Measurements from ENCODE around the gene PGAM4.
"Not testable (repeated sequence)": the region's sequence is repeated elsewhere in the genome, so short reads cannot be mapped to it uniquely, and the experiment has no call there.

PGAM4 gene

GRCh38 chrX:77969538-77969937 is at the start of gene PGAM4:
Gene PGAM4, minus strand, starts transcription at chrX:77969638. Its CDS starts 0 bp downstream, at chrX:77969638.
- no peak for DNase-seq

- DNase-seq: no peak
These were observed 42.4 kb upstream of the PGAM4 start for GRCh38 chrX:78011846-78012245.

GRCh38 chrX:77979870-77980269 is 10.4 kb upstream of the PGAM4 start:
- no peak for DNase-seq

GRCh38 chrX:77977518-77977917 is 8.1 kb upstream of the PGAM4 start:
- DNase-seq: no peak

GRCh38 chrX:77977095-77977494 is 7.7 kb upstream of the PGAM4 start:
- no peak for DNase-seq

- no peak for DNase-seq
These were observed 6.3 kb upstream of the PGAM4 start for GRCh38 chrX:77975755-77976154.

GRCh38 chrX:77967631-77968030 is 1.8 kb downstream of the PGAM4 start:
- DNase-seq: no peak

- no peak for DNase-seq
These were observed 3.1 kb downstream of the PGAM4 start for GRCh38 chrX:77966361-77966760.

- no peak for DNase-seq
These were observed 7.2 kb downstream of the PGAM4 start for GRCh38 chrX:77962068-77962902.

- no peak for DNase-seq
These were observed 8.4 kb downstream of the PGAM4 start for GRCh38 chrX:77961063-77961462.

- DNase-seq: no peak
These were observed 8.9 kb downstream of the PGAM4 start for GRCh38 chrX:77960567-77960966.

- DNase-seq: no peak
These were observed 15.7 kb downstream of the PGAM4 start for GRCh38 chrX:77953708-77954107.

GRCh38 chrX:77953302-77953701 is 16.1 kb downstream of the PGAM4 start:
- no peak for DNase-seq

- DNase-seq: no peak
These were observed 17.3 kb downstream of the PGAM4 start for GRCh38 chrX:77952173-77952572.

- no peak for DNase-seq
These were observed 19.6 kb downstream of the PGAM4 start for GRCh38 chrX:77949840-77950239.

GRCh38 chrX:77946571-77946970 is 22.9 kb downstream of the PGAM4 start:
- no peak for DNase-seq

GRCh38 chrX:77945910-77946545 is 23.4 kb downstream of the PGAM4 start:
- DNase-seq: no peak

- DNase-seq: not testable (repeated sequence)
These were observed 24.4 kb downstream of the PGAM4 start for GRCh38 chrX:77945031-77945430.

- no peak for DNase-seq
These were observed 31.3 kb downstream of the PGAM4 start for GRCh38 chrX:77938083-77938680.

GRCh38 chrX:77937291-77937690 is 32.1 kb downstream of the PGAM4 start:
- no peak for DNase-seq

GRCh38 chrX:77936299-77936698 is 33.1 kb downstream of the PGAM4 start:
- DNase-seq: no peak

GRCh38 chrX:77935886-77936285 is 33.6 kb downstream of the PGAM4 start:
- DNase-seq: no peak

GRCh38 chrX:77930581-77930980 is 38.9 kb downstream of the PGAM4 start:
- no peak for DNase-seq

- no peak for DNase-seq
These were observed 43.7 kb downstream of the PGAM4 start for GRCh38 chrX:77925764-77926163.

Data from GOT3 (cell line).